ENCODE results near the gene KCNN1.

DNA sequence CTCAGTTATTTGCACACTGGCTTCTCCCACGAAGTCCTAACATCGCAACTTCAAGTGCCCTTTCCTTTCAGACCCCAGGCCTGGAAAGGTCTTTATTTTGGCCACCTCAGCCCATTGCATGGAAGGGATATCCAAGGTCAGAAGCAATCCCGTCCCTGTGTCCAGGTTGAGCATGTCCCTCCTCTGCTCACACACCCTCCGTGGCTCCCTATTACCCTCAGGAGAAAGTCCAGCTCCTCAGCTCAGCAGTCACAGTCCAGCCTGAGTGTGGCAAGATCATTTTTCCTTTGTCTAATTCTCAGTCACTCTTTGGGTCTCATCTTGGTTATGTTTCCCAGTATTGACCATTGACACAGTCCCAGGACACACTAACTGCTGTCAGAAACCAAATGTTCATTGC is 60.2 kb downstream of the KCNN1 start:
- TF ChIP-seq POLR2A (IDR thresholded peaks at IDR 0.05): no peak
- no peak for TF ChIP-seq CTCF (IDR thresholded peaks at IDR 0.05)
- no peak for TF ChIP-seq POLR2AphosphoS5 (IDR thresholded peaks at IDR 0.05)

All from breast epithelium (tissue), 3 donors.